ENCODE results near the gene SUMO3. TPM values are rescaled to one million over a fixed set of nuclear protein-coding genes. Genes with fewer than 3 reads are reported as not detected.

SUMO3 gene
- total and polyA plus RNA-seq, 2 of the 13 experiments (the other 11 are each of a cell fraction or from before 2014, with no cell fraction given) = 51.4 to 92.4 TPM

GRCh38 chr21:44846485-44847260 is 28.8 kb upstream of the SUMO3 start (continued):
- TF ChIP-seq, protein P1, sequence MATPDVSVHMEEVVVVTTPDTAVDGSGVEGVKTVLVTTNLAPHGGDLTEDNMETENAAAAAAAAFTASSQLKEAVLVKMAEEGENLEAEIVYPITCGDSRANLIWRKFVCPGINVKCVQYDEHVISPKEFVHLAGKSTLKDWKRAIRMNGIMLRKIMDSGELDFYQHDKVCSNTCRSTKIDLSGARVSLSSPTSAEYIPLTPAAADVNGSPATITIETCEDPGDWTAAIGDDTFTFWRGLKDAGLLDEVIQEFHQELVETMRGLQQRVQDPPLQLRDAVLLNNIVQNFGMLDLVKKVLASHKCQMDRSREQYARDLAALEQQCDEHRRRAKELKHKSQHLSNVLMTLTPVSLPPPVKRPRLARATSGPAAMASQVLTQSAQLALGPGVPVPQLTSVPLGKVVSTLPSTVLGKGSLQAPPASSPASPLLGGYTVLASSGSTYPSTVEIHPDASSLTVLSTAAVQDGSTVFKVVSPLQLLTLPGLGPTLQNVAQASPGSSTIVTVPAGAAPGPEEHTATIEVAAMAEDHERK (CRISPR knock-in tag; IDR thresholded peaks at IDR 0.05; ENCODE audit: low read depth) = no peak; the same call in 1 of the 2 replicates
- TF ChIP-seq MLX (CRISPR knock-in tag; IDR thresholded peaks at IDR 0.05) = 0 out of 2 replicates have a peak, but pooled peaks have one; percentile 27
- peak; percentile 72; the same call in 1 of the 2 replicates for TF ChIP-seq HIVEP1 (CRISPR knock-in tag; IDR thresholded peaks at IDR 0.05)
- 0 out of 2 replicates have a peak, but pooled peaks have one; percentile 42 for TF ChIP-seq ZNF296 (CRISPR knock-in tag; conservative IDR thresholded peaks at IDR 0.05)
- peak; percentile 79; the same call in 1 of the 2 replicates for TF ChIP-seq ZBTB46 (CRISPR knock-in tag; IDR thresholded peaks at IDR 0.05; ENCODE audit: borderline replicate concordance)
- TF ChIP-seq DR1 (CRISPR knock-in tag; IDR thresholded peaks at IDR 0.05) = no peak
- peak; percentile 52; the same call in 1 of the 2 replicates for TF ChIP-seq HNRNPL (IDR thresholded peaks at IDR 0.05; ENCODE audit: low read depth, low read length)
- TF ChIP-seq FOXA3 (CRISPR knock-in tag; IDR thresholded peaks at IDR 0.05) = peak; percentile 41
- 0 out of 2 replicates have a peak, but pooled peaks have one; percentile 9 for TF ChIP-seq ZNF816 (CRISPR knock-in tag; IDR thresholded peaks at IDR 0.05; ENCODE audit: borderline replicate concordance)
- 0 out of 2 replicates have a peak, but pooled peaks have one; percentile 18 for TF ChIP-seq RERE (CRISPR knock-in tag; IDR thresholded peaks at IDR 0.05; ENCODE audit: low read depth)
- TF ChIP-seq ATF3 (CRISPR knock-in tag; IDR thresholded peaks at IDR 0.05) = 0 out of 2 replicates have a peak, but pooled peaks have one; percentile 20
- TF ChIP-seq KAT7 (CRISPR knock-in tag; IDR thresholded peaks at IDR 0.05; ENCODE audit: borderline replicate concordance) = no peak
- peak; percentile 22; the same call in 1 of the 2 replicates for TF ChIP-seq ZNF772 (CRISPR knock-in tag; IDR thresholded peaks at IDR 0.05)
- TF ChIP-seq, protein P2, sequence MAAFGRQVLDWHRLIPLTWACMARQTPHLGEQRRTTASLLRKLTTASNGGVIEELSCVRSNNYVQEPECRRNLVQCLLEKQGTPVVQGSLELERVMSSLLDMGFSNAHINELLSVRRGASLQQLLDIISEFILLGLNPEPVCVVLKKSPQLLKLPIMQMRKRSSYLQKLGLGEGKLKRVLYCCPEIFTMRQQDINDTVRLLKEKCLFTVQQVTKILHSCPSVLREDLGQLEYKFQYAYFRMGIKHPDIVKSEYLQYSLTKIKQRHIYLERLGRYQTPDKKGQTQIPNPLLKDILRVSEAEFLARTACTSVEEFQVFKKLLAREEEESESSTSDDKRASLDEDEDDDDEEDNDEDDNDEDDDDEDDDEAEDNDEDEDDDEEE (CRISPR knock-in tag; IDR thresholded peaks at IDR 0.05) = no peak
- TF ChIP-seq NR2F2 (IDR thresholded peaks at IDR 0.05; ENCODE audit: borderline replicate concordance, low read depth) = no peak
- TF ChIP-seq ZNF605 (CRISPR knock-in tag; IDR thresholded peaks at IDR 0.05) = 0 out of 2 replicates have a peak, but pooled peaks have one; percentile 17
- 0 out of 2 replicates have a peak, but pooled peaks have one; percentile 19 for TF ChIP-seq MTA1 (CRISPR knock-in tag; IDR thresholded peaks at IDR 0.05; ENCODE audit: borderline replicate concordance)
